Calu3 (cell line): Measurements from ENCODE around the gene OCEL1. TPM values are rescaled to one million over a fixed set of nuclear protein-coding genes. Genes with fewer than 3 reads are reported as not detected.

ENCODE experiments used
- BruUV-seq: library from RNA; stranded (reverse); fragments of 400-500 nt; replicated peaks from 2 replicates; lab custom pipeline; 2021; lab: Mats Ljungman, UMichigan
- CTCF ChIA-PET: fragments of 300-600 bp; sonication (Branson Sonifier 250); formaldehyde crosslinking; loops from one replicate; lab custom pipeline; 2022; ENCODE audit warnings: antibody characterized with exemption; lab: Charles Lee
- DNase-seq: peaks from one replicate; pipeline ENCODE4 v3.0.0; 2022
- H3K27ac Mint-ChIP-seq: one replicate; pipeline ENCODE4 v1.8.0; 2022; ENCODE audit warnings: mixed read lengths; ENCODE audit not compliant: unreplicated experiment
- H3K27me3 Mint-ChIP-seq: one replicate; pipeline ENCODE4 v1.8.0; 2022; ENCODE audit warnings: mixed read lengths; ENCODE audit not compliant: unreplicated experiment
- H3K36me3 Mint-ChIP-seq: one replicate; pipeline ENCODE4 v1.8.0; 2022; ENCODE audit warnings: mild to moderate bottlenecking, moderate library complexity, mixed read lengths; ENCODE audit not compliant: insufficient read depth, unreplicated experiment
- H3K4me1 Mint-ChIP-seq: one replicate; pipeline ENCODE4 v1.8.0; 2022; ENCODE audit warnings: mild to moderate bottlenecking, low read depth, mixed read lengths; ENCODE audit not compliant: unreplicated experiment
- H3K4me3 Mint-ChIP-seq: one replicate; pipeline ENCODE4 v1.8.0; 2022; ENCODE audit warnings: mild to moderate bottlenecking, low read depth, moderate library complexity, mixed read lengths; ENCODE audit not compliant: unreplicated experiment
- H3K9me3 Mint-ChIP-seq: one replicate; pipeline ENCODE4 v1.8.0; 2022; ENCODE audit warnings: low read depth, mixed read lengths; ENCODE audit not compliant: unreplicated experiment
- intact Hi-C: fragments of 100-400 bp; cut with micrococcal nuclease; formaldehyde crosslinking; loops from one replicate; pipeline ENCODE4 v1.10.0; 2022; ENCODE audit not compliant: unreplicated experiment
- total RNA-seq: library from RNA; stranded (reverse); gene quantifications from 2 replicates; pipeline ENCODE4 v1.2.3, GENCODE V29; 2022
- TF ChIP-seq, protein P1 (sequence below): fragments of 200-600 bp; IDR thresholded peaks from one replicate; pipeline ENCODE4 v1.8.0; 2022; ENCODE audit warnings: antibody characterized with exemption; ENCODE audit not compliant: unreplicated experiment

The OCEL1 gene
- total RNA-seq, 1 experiment from 2014 or later = 12.2 TPM

DNA sequence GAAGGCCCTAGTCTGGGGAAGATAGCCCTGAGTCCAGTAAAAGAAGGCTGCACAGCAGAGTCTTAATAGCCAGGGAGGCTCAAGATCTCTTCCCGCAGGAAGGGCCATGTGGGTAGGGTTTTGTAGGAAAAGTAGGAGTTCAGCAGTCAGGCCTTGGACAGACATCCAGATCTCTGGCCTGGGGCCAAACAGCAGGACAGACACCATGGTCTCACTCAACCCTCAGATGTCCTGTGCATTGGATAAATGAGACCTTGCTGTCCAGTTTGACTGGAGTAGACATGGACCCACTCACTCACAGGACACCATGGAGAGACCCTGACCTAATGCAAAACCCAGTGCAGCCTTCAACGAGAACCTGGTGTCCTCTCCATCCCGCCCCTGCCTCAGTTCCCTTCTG is 3.9 kb downstream of the OCEL1 start:
- TF ChIP-seq, protein P1, sequence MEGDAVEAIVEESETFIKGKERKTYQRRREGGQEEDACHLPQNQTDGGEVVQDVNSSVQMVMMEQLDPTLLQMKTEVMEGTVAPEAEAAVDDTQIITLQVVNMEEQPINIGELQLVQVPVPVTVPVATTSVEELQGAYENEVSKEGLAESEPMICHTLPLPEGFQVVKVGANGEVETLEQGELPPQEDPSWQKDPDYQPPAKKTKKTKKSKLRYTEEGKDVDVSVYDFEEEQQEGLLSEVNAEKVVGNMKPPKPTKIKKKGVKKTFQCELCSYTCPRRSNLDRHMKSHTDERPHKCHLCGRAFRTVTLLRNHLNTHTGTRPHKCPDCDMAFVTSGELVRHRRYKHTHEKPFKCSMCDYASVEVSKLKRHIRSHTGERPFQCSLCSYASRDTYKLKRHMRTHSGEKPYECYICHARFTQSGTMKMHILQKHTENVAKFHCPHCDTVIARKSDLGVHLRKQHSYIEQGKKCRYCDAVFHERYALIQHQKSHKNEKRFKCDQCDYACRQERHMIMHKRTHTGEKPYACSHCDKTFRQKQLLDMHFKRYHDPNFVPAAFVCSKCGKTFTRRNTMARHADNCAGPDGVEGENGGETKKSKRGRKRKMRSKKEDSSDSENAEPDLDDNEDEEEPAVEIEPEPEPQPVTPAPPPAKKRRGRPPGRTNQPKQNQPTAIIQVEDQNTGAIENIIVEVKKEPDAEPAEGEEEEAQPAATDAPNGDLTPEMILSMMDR = no peak
- DNase-seq = no peak
- H3K27ac Mint-ChIP-seq = no peak overlapping the region
- intact Hi-C loops = no loop called here
- H3K4me1 Mint-ChIP-seq = no peaks in the 10 kb centered on the region
- BruUV-seq = no TSS peak
- H3K27me3 Mint-ChIP-seq = no peaks in the 10 kb centered on the region
- CTCF ChIA-PET = no interaction called here
- H3K36me3 Mint-ChIP-seq = peaks cover 54% of the 10 kb centered on the region
- no peak overlapping the region for H3K4me3 Mint-ChIP-seq
- no peaks in the 10 kb centered on the region for H3K9me3 Mint-ChIP-seq

DNA sequence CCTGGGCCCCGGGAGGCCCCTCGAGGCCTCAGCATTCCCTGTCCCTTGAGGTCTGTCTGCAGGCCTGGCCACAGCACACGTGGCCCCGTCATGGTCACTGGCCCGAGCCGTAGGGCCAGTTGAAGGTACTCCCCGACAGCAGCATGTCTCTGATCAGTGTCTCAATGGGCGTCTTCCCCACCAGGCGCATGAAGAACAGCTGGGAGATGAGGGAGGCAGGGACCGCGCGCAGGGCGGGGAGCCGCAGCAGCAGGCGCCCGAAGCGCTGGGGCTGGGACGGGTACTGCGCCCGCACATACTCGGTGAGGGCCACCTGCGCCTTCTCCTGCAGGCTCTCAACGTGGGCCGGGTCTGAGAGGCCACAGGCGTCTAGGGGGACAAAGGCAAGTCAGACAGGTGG is 6.2 kb downstream of the OCEL1 start:
- peaks cover 44% of the 10 kb centered on the region for H3K36me3 Mint-ChIP-seq
- CTCF ChIA-PET = no interaction called here
- no peaks in the 10 kb centered on the region for H3K9me3 Mint-ChIP-seq
- H3K27me3 Mint-ChIP-seq = no peaks in the 10 kb centered on the region
- intact Hi-C loops = no loop called here
- TF ChIP-seq, protein P1 = no peak
- H3K4me3 Mint-ChIP-seq = no peak overlapping the region
- H3K27ac Mint-ChIP-seq = no peak overlapping the region
- BruUV-seq = no TSS peak
- H3K4me1 Mint-ChIP-seq = no peaks in the 10 kb centered on the region
- DNase-seq = no peak

DNA sequence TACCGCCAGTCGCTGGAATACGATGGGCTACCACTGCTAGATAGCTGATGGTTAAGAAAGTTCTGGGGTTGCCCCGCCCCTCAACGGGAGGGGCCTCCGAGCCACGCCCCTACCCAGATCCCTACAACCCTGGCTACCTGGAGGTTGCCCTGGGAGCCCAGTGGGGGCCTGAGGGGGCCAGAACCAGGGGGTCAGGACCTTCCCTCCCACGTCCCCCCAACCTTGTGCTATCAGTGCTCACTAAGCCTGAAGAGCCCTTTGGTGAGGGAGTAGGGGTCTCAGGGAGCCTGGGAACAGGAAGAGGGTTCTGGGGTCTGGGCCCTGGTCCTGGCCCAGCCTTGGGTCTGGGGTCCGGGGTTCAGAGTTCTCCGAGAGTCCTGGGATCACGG is 8.9 kb downstream of the OCEL1 start:
- peaks cover 49% of the 10 kb centered on the region for H3K36me3 Mint-ChIP-seq
- H3K4me1 Mint-ChIP-seq = no peaks in the 10 kb centered on the region
- no peak overlapping the region for H3K27ac Mint-ChIP-seq
- peak; percentile 53 for DNase-seq
- no TSS peak for BruUV-seq
- no peaks in the 10 kb centered on the region for H3K9me3 Mint-ChIP-seq
- CTCF ChIA-PET = no interaction called here
- TF ChIP-seq, protein P1 = no peak
- H3K4me3 Mint-ChIP-seq = peak overlapping the region; percentile 63
- intact Hi-C loops = no loop called here
- no peaks in the 10 kb centered on the region for H3K27me3 Mint-ChIP-seq

DNA sequence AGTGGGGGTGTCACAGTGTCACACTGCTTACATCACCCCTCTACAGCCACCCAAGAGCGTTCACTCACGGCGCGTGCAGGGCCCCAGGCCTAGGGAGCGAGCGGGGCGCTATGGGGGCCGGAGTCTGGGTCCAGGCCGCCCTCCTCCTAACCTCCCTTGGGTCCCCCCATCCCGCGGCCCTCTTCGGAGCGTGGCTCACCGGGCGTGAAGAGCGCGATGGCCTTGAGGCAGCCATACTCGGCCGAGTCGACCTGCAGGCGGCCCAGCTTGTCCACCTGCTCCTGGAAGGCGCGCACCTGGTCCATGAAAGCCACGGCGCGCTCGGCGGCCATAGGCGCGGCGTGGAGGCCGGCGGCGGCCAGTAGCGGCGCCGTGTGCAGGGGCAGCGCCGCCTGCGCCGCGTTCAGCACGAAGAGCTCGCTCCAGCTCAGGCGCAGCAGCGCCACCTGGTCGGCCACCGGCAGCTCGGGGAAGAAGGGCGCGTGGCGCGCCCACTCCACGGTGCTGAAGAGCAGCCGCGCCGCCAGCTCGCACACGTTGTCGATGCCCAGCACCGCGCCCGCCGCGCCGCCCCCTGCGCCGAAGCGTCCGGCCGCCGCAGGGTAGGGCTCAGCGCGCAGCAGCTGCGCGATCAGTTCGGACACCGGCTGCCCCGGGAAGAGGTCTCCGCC is 9.4 kb downstream of the OCEL1 start:
- Mint-ChIP-seq H3K9me3 (no peaks in the 10 kb centered on the region), H3K27ac (no peak overlapping the region), H3K27me3 (no peaks in the 10 kb centered on the region), H3K4me1 (peaks cover 1% of the 10 kb centered on the region), H3K36me3 (peaks cover 46% of the 10 kb centered on the region), H3K4me3 (peak overlapping the region; percentile 63)
- peak; percentile 33 for DNase-seq
- TF ChIP-seq, protein P1 = no peak
- CTCF ChIA-PET = no interaction called here
- intact Hi-C loops = no loop called here
- no TSS peak for BruUV-seq
